Adrenal gland (tissue), 19 donors: ENCODE data around the gene EXOSC3. TPM values are rescaled to one million over a fixed set of nuclear protein-coding genes. Genes with fewer than 3 reads are reported as not detected.
"Not testable (repeated sequence)": the region's sequence is repeated elsewhere in the genome, so short reads cannot be mapped to it uniquely, and the experiment has no call there.

Experiments used
- DNase-seq, 7 donors: peaks; one replicate each; pipeline ENCODE4 v3.0.0-alpha.2; 2019 to 2020
- H3K27ac ChIP-seq, 5 donors: fragments of 200-600 bp; sonication (generic) in 4 of 5; 1 replicate in 3 of 5; 2 replicates in 2 of 5; pipeline versions ENCODE4 v1.5.1 to v1.8.0; 2016 to 2020; ENCODE audit warnings: mild to moderate bottlenecking in 1 of 5
- H3K27me3 ChIP-seq: fragments of 200-600 bp; 2 replicates; pipeline ENCODE4 v1.8.0; 2021
- H3K36me3 ChIP-seq, 2 donors: fragments of 200-600 bp; replicated peaks in 1 of 2; 1 replicate in 1 of 2; 2 replicates in 1 of 2; pipeline versions ENCODE4 v1.5.1 to v1.8.0; 2018 to 2022
- H3K4me1 ChIP-seq, 2 donors: fragments of 200-600 bp; replicated peaks in 1 of 2; 1 replicate in 1 of 2; 2 replicates in 1 of 2; pipeline versions ENCODE4 v1.5.1 to v1.8.0; 2018 to 2021
- H3K4me3 ChIP-seq, 4 donors: fragments of 200-600 bp; sonication (generic) in 3 of 4; one replicate each; pipeline ENCODE4 v1.5.1; 2016 to 2018
- H3K9me3 ChIP-seq, 3 donors: fragments of 200-600 bp; sonication (generic) in 1 of 3; replicated peaks in 1 of 3; 1 replicate in 2 of 3; 2 replicates in 1 of 3; pipeline versions ENCODE4 v1.5.1 to v1.8.0; 2016 to 2021
- CTCF ChIP-seq, 6 experiments: fragments of 450-650 bp in 4 of 6; fragments of 200-600 bp in 2 of 6; sonication (generic) in 1 of 6; IDR thresholded peaks; 1 replicate in 5 of 6; 2 replicates in 1 of 6; pipeline versions ENCODE4 v1.5.1 to v1.8.0; 2016 to 2021; ENCODE audit warnings: antibody characterized with exemption in 6 of 6, mild to moderate bottlenecking in 2 of 6, moderate library complexity in 1 of 6
- POLR2A ChIP-seq, 2 donors: fragments of 450-650 bp; IDR thresholded peaks; one replicate each; pipeline ENCODE4 v1.6.1; 2017; ENCODE audit warnings: antibody characterized with exemption in 2 of 2, mild to moderate bottlenecking in 2 of 2, moderate library complexity in 1 of 2
- WGBS, 4 donors: extraction: QIAGEN DNeasy Blood & Tissue Kit in 2 of 4; methylation state at CpG; one replicate each; pipeline versions ENCODE4 v1.1.5 to v1.1.7; 2013 to 2017; 5-methylcytosine and 5-hydroxymethylcytosine counted together
- intact Hi-C, 2 donors: fragments of 100-400 bp; cut with DNase I; formaldehyde crosslinking; loops; one replicate each; pipeline versions ENCODE4 v1.14.1 to v1.15.0; 2022 to 2023
- long read RNA-seq, 10 donors: library from polyadenylated mRNA in 3 of 10; unstranded in 2 of 10; stranded (forward) in 1 of 10; transcript quantifications; one replicate each; pipeline ENCODE4 v2.0.0 and lab custom pipeline, GENCODE V29; 2021 to 2026
- polyA plus RNA-seq, 3 donors: library from polyadenylated mRNA; stranded (reverse); fragments of 200-250 nt in 2 of 3; fragments of 350-450 nt in 1 of 3; fragmentation: Illumina TruSeq in 1 of 3; extraction: RNeasy Lipid Tissue Mini Kit (QIAGEN cat#74804) in 1 of 3; gene quantifications; one replicate each; pipeline ENCODE4 v1.2.3, GENCODE V29; 2013 to 2014
- total RNA-seq, 9 donors: library from RNA; depleted of rRNA in 4 of 9; stranded (reverse); fragments of >200 nt in 4 of 9; fragments of 120-200 nt in 1 of 9; fragmentation: NEBNext Ultra II Directional in 1 of 9; extraction: Animal tissue kit (Norgen Biotek cat#: 25700) in 1 of 9; gene quantifications; one replicate each; pipeline versions ENCODE4 v1.1.0 to v1.2.4, GENCODE V29; 2013 to 2023
- donor health status: healthy with polysubstance abuse.
- donor health status: Bipolar disorder and iron deficiency.
- donor health status: DM: yes; HTN: yes; CAD: no.
- donor health status: DM: no; HTN: no; CAD: no.
- donor health status: DM: no; HTN: no; CAD: no.
- donor health status: DM: yes; HTN: yes; CAD: no.

The EXOSC3 gene
- total RNA-seq (10 to 100 TPM; 32.2 to 67.8 (median 43.8) TPM), polyA plus RNA-seq (10 to 100 TPM; 12.5 to 51.0 (median 21.9) TPM)
- long read RNA-seq, donor 1, transcript EXOSC3-201 (4 exons, 1,806 nt) = major isoform, 17 of 26 reads
- long read RNA-seq, donor 1, partial matches to known transcripts = 0 of 26 reads
- long read RNA-seq, donor 1, other reads (novel, unspliced or antisense) = 0 of 26 reads
- long read RNA-seq, donor 2, transcript EXOSC3-201 (4 exons, 1,806 nt) = major isoform, 15 of 19 reads
- long read RNA-seq, donor 2, partial matches to known transcripts = 0 of 19 reads
- long read RNA-seq, donor 2, other reads (novel, unspliced or antisense) = 0 of 19 reads
- long read RNA-seq, donor 3, transcript EXOSC3-201 (4 exons, 1,806 nt) = major isoform, 32 of 33 reads
- long read RNA-seq, donor 3, partial matches to known transcripts = 0 of 33 reads
- long read RNA-seq, donor 3, other reads (novel, unspliced or antisense) = 0 of 33 reads
- long read RNA-seq, donor 4, transcript EXOSC3-201 (4 exons, 1,806 nt) = major isoform, 8 of 26 reads
- long read RNA-seq, donor 4, partial matches to known transcripts = 0 of 26 reads
- long read RNA-seq, donor 4, other reads (novel, unspliced or antisense) = 12 of 26 reads
- long read RNA-seq, donor 5, transcript EXOSC3-201 (4 exons, 1,806 nt) = major isoform, 18 of 23 reads
- long read RNA-seq, donor 5, partial matches to known transcripts = 0 of 23 reads
- long read RNA-seq, donor 5, other reads (novel, unspliced or antisense) = 1 of 23 reads
- long read RNA-seq, donor 6, transcript EXOSC3-201 (4 exons, 1,806 nt) = major isoform, 8 of 18 reads
- long read RNA-seq, donor 6, partial matches to known transcripts = 0 of 18 reads
- long read RNA-seq, donor 6, other reads (novel, unspliced or antisense) = 10 of 18 reads
- long read RNA-seq, donor 7, transcript EXOSC3-201 (4 exons, 1,806 nt) = major isoform, 14 of 17 reads
- long read RNA-seq, donor 7, partial matches to known transcripts = 0 of 17 reads
- long read RNA-seq, donor 7, other reads (novel, unspliced or antisense) = 0 of 17 reads
- long read RNA-seq, donor 8, transcript EXOSC3-202 (3 exons, 768 nt) = minor isoform, 5 of 42 reads
- long read RNA-seq, donor 8, transcript EXOSC3-201 (4 exons, 1,806 nt) = major isoform, 35 of 42 reads
- long read RNA-seq, donor 8, partial matches to known transcripts = 0 of 42 reads
- long read RNA-seq, donor 8, other reads (novel, unspliced or antisense) = 0 of 42 reads
- long read RNA-seq, donor 9, transcript EXOSC3-201 (4 exons, 1,806 nt) = major isoform, 13 of 15 reads
- long read RNA-seq, donor 9, partial matches to known transcripts = 0 of 15 reads
- long read RNA-seq, donor 9, other reads (novel, unspliced or antisense) = 0 of 15 reads
- long read RNA-seq, donor 10, transcript EXOSC3-201 (4 exons, 1,806 nt) = major isoform, 15 of 19 reads
- long read RNA-seq, donor 10, partial matches to known transcripts = 0 of 19 reads
- long read RNA-seq, donor 10, other reads (novel, unspliced or antisense) = 0 of 19 reads

- peak; percentile 48 to 79 for TF ChIP-seq POLR2A (IDR thresholded peaks at IDR 0.05)
- TF ChIP-seq CTCF (IDR thresholded peaks at IDR 0.05) = peak in 3 of 6 experiments; percentile 26 to 39 (median 27)
- H3K4me3 ChIP-seq = peak within 1 kb of the TSS; percentile 71 to 92 (median 82)
- no peaks in the 10 kb centered on the region for H3K27me3 ChIP-seq
- DNase-seq = peak; percentile 87 to 95 (median 93)
- peaks cover 11 to 34% of the 10 kb centered on the region in 2 donors for H3K4me1 ChIP-seq
- intact Hi-C loops = loop anchor here in 1 of 2 donors (10.0 kb wide), 1 partner anchor 60 kb away; no protein-coding TSS in a partner anchor
- no peaks in the 10 kb centered on the region for H3K9me3 ChIP-seq
- WGBS, 4 donors = 0 to 7% (median 1%) methylated on average over 5 to 73 of the region's 73 CpGs
- peak within 1 kb of the TSS; percentile 54 to 94 (median 83) for H3K27ac ChIP-seq
- peaks cover 0 to 37% of the 10 kb centered on the region in 2 donors for H3K36me3 ChIP-seq
Measured at GRCh38 chr9:37784616-37785483, at the start of gene EXOSC3. Gene EXOSC3, minus strand, starts transcription at chr9:37785064. Its CDS starts 20 bp downstream, at chr9:37785044.

DNA sequence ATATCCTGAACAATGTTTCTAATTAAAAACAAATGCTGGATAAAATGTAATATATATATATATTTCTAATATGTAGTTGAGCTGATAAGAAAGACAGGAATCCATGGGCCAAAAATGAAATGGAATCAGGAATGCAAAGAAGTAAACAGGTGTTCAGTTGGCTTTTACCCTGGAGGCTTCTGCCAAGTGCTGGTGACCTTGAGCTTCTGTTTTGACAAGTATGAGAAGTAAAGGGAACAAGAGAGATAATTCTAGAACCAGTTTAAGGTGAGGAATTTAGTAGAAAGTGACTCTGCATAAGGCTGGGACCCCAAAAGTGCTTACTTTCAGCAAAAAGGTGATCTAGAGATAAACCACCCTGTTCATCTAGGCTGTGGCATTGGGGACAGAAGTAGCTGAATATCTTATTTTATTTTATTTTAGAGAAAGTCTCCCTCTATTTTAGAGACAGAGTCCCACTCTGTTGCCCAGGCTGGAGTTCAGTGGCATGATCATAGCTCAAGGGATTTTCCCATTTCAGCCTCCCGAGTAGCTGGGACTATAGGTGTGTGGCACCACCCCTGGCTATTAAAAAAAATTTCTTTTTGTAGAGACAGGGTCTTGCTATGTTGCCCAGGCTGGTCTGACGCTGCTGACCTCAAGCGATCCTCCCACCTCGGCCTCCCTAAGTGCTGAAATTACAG is 42.8 kb upstream of the EXOSC3 start:
- no peak overlapping the region for H3K4me3 ChIP-seq
- peak in 1 of 7 donors; percentile 19 for DNase-seq
- peaks cover 0 to 7% of the 10 kb centered on the region in 2 donors for H3K36me3 ChIP-seq
- intact Hi-C loops = loop anchor here in 1 of 2 donors (10.0 kb wide), 1 partner anchor 53 kb away; no protein-coding TSS in a partner anchor
- TF ChIP-seq CTCF (IDR thresholded peaks at IDR 0.05) (no peak), POLR2A (IDR thresholded peaks at IDR 0.05) (no peak)
- no peak overlapping the region for H3K27ac ChIP-seq
- no peaks in the 10 kb centered on the region for H3K9me3 ChIP-seq
- H3K27me3 ChIP-seq = no peaks in the 10 kb centered on the region
- no peaks in the 10 kb centered on the region for H3K4me1 ChIP-seq
- WGBS, 4 donors = 91 to 96% (median 93%) methylated on average over 4 of the region's 4 CpGs

- H3K27me3 ChIP-seq, H3K4me3 ChIP-seq, DNase-seq, H3K4me1 ChIP-seq, H3K27ac ChIP-seq, H3K9me3 ChIP-seq: not testable (repeated sequence)
- H3K36me3 ChIP-seq = peaks cover 0 to 21% of the 10 kb centered on the region in 2 donors
- 93 to 99% (median 94%) methylated on average over 2 of the region's 2 CpGs for WGBS, 4 donors
- intact Hi-C loops = loop anchor here in 1 of 2 donors (10.0 kb wide), 1 partner anchor 50 kb away; no protein-coding TSS in a partner anchor
Measured at GRCh38 chr9:37825174-37825573, 40.3 kb upstream of the EXOSC3 start.
